ENCODE data around the gene GOLGA1. TPM values are rescaled to one million over a fixed set of nuclear protein-coding genes. Genes with fewer than 3 reads are reported as not detected.

The GOLGA1 gene
- total and polyA plus RNA-seq, 4 donors, result 7.9 to 20.4 (median 13.3) TPM

DNA sequence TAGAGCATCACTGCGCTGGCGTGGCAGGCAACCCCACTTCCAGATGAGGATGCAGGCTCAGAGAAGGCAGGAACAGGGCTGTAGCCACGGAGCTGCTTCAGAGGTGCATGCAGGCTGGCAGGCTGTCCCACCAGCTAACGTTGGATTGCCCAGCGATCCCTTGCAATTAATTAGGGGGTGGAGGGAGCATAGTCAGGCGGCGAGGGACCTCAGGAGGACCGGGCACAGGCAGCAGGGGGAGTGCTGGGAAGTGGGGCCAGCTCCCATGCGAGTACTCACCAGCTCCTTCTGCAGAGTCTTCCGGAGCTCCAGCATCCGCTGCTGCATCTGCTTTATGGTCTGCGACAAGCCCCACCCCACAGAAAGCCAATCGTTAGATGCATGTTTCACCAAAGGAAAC is 58.7 kb downstream of the GOLGA1 start:
- no peak for ATAC-seq (ENCODE audit: low FRiP score)
- no peaks in the 10 kb centered on the region for H3K4me1 ChIP-seq (ENCODE audit: control insufficient read depth in 1 of 2, insufficient read depth in 2 of 2, low read length in 2 of 2)
- no peak for DNase-seq
- H3K4me3 ChIP-seq (ENCODE audit: low read length in 2 of 2), result no peak overlapping the region
- no peak overlapping the region for H3K27ac ChIP-seq (ENCODE audit: low read depth in 1 of 2, low read length in 2 of 2)
- WGBS, 2 donors, result 69 to 76% methylated on average over 12 to 13 of the region's 13 CpGs
- H3K36me3 ChIP-seq (ENCODE audit: control insufficient read depth in 1 of 2, insufficient read depth in 2 of 2, low read length in 1 of 2), result peaks cover 0 to 7% of the 10 kb centered on the region in 2 donors
- no peaks in the 10 kb centered on the region for H3K27me3 ChIP-seq (ENCODE audit: control insufficient read depth in 1 of 2, insufficient read depth in 2 of 2, low read length in 1 of 2)
- intact Hi-C loops (cut with DNase I), result no loop called here
- no peaks in the 10 kb centered on the region for H3K9me3 ChIP-seq (ENCODE audit: control insufficient read depth, low read length)

DNA sequence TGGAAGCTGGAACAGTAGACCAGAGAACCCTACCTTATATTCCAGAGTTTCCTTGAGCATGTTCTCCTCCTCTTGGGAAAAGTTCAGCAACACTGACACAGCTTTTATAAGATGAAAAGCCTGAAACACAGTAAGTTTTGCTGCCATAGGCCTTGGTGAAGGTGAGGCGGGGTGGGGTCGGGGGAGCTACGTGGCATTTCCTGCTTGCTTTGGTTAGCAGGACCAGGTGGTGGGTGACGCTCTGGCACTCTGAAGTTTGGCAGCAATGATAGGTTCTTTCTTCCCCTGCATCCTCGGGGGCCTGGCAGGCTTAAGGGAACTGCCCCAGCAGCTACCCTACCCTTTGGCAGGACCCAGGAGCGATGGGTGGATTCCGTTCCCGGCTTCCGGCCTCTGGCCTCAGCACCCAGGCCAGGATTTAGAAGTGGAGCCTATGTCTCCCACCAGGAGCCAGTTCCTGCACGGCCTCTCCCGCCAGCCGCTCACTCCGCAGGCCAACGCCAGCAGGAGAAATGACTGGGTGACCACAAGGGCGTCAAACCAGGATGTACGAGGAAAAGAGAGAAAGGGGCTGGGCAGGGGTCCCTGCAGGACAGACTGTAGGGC is 59.6 kb downstream of the GOLGA1 start:
- no peak for ATAC-seq (ENCODE audit: low FRiP score)
- DNase-seq, result no peak
- no peaks in the 10 kb centered on the region for H3K4me1 ChIP-seq (ENCODE audit: control insufficient read depth in 1 of 2, insufficient read depth in 2 of 2, low read length in 2 of 2)
- H3K27me3 ChIP-seq (ENCODE audit: control insufficient read depth in 1 of 2, insufficient read depth in 2 of 2, low read length in 1 of 2), result no peaks in the 10 kb centered on the region
- WGBS, 2 donors, result 91 to 93% methylated on average over 16 of the region's 16 CpGs
- H3K36me3 ChIP-seq (ENCODE audit: control insufficient read depth in 1 of 2, insufficient read depth in 2 of 2, low read length in 1 of 2), result peaks cover 0 to 3% of the 10 kb centered on the region in 2 donors
- no peak overlapping the region for H3K27ac ChIP-seq (ENCODE audit: low read depth in 1 of 2, low read length in 2 of 2)
- intact Hi-C loops (cut with DNase I), result no loop called here
- no peak overlapping the region for H3K4me3 ChIP-seq (ENCODE audit: low read length in 2 of 2)
- no peaks in the 10 kb centered on the region for H3K9me3 ChIP-seq (ENCODE audit: control insufficient read depth, low read length)

DNA sequence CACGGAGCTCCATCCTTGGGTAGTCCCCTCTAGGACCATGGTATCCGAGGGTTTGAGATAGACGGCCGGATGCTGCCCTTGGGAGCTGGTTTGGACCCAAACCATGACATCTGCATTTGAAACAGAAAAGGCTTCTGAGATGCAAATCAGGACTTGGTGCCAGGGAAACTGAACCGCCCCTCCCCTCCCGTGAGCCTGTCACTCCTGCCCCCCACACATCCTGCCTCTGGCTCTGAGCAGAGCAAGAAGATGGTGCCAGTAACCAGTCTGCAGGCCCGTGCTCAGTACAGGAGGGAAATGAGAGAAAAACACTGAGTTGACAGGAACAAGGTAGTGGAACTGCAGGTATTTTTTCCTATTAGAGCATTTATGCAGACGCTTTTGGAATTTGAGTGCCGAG is 60.4 kb downstream of the GOLGA1 start:
- WGBS, 2 donors, result 62 to 63% methylated on average over 9 of the region's 9 CpGs
- Histone ChIP-seq H3K27me3 (ENCODE audit: control insufficient read depth in 1 of 2, insufficient read depth in 2 of 2, low read length in 1 of 2) (no peaks in the 10 kb centered on the region), H3K27ac (ENCODE audit: low read depth in 1 of 2, low read length in 2 of 2) (no peak overlapping the region), H3K4me3 (ENCODE audit: low read length in 2 of 2) (no peak overlapping the region), H3K36me3 (ENCODE audit: control insufficient read depth in 1 of 2, insufficient read depth in 2 of 2, low read length in 1 of 2) (peaks cover 0 to 7% of the 10 kb centered on the region in 2 donors), H3K4me1 (ENCODE audit: control insufficient read depth in 1 of 2, insufficient read depth in 2 of 2, low read length in 2 of 2) (no peaks in the 10 kb centered on the region), H3K9me3 (ENCODE audit: control insufficient read depth, low read length) (no peaks in the 10 kb centered on the region)
- ATAC-seq (ENCODE audit: low FRiP score) (no peak), DNase-seq (no peak)
- intact Hi-C loops (cut with DNase I), result no loop called here

DNA sequence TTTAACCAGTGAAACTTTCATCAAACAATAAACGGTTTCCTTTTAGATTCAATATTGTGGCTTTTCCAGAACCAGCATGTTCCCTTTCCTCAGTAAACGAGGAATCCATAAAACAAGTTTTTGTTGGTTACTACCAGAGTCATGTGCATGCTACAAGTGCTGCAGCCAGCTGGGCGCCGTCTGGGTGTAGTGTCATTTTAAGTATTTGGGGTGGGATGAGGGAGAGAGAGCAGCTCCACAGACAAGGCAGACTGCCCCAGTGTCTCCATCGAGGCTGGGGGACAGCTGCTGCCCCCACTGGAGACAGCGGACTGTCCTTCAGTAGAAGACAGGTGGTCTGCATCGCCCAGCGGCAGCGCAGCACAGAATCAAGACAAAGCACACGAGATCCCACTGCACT is 61.7 kb downstream of the GOLGA1 start:
- 81 to 82% methylated on average over 10 of the region's 10 CpGs for WGBS, 2 donors
- DNase-seq (no peak), ATAC-seq (ENCODE audit: low FRiP score) (no peak)
- no peaks in the 10 kb centered on the region for H3K4me1 ChIP-seq (ENCODE audit: control insufficient read depth in 1 of 2, insufficient read depth in 2 of 2, low read length in 2 of 2)
- H3K9me3 ChIP-seq (ENCODE audit: control insufficient read depth, low read length), result no peaks in the 10 kb centered on the region
- H3K4me3 ChIP-seq (ENCODE audit: low read length in 2 of 2), result no peak overlapping the region
- intact Hi-C loops (cut with DNase I), result no loop called here
- H3K27ac ChIP-seq (ENCODE audit: low read depth in 1 of 2, low read length in 2 of 2), result no peak overlapping the region
- peaks cover 0 to 10% of the 10 kb centered on the region in 2 donors for H3K36me3 ChIP-seq (ENCODE audit: control insufficient read depth in 1 of 2, insufficient read depth in 2 of 2, low read length in 1 of 2)
- H3K27me3 ChIP-seq (ENCODE audit: control insufficient read depth in 1 of 2, insufficient read depth in 2 of 2, low read length in 1 of 2), result no peaks in the 10 kb centered on the region

DNA sequence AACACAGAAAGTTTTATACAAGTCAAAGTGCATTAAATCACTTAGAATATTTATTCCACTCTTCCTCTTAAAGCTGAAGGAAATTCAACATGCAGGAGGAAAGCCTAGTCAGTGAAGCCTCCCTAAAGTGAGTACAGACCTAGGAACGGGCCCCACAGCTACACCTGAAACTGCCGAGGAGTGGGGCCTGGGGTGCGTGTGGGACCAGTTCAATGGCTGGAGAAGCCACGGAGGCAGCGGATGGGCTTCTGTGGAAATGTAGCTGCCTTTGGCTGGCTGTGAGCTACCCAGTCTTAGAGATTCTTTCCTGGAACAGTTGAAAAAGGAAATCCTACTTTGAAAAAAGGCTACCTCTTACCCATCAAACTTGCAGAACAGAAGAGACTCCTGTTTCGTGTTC is 62.4 kb downstream of the GOLGA1 start:
- DNase-seq, result no peak
- 84 to 85% methylated on average over 6 of the region's 6 CpGs for WGBS, 2 donors
- Histone ChIP-seq H3K4me3 (ENCODE audit: low read length in 2 of 2) (no peak overlapping the region), H3K27me3 (ENCODE audit: control insufficient read depth in 1 of 2, insufficient read depth in 2 of 2, low read length in 1 of 2) (no peaks in the 10 kb centered on the region), H3K4me1 (ENCODE audit: control insufficient read depth in 1 of 2, insufficient read depth in 2 of 2, low read length in 2 of 2) (no peaks in the 10 kb centered on the region), H3K36me3 (ENCODE audit: control insufficient read depth in 1 of 2, insufficient read depth in 2 of 2, low read length in 1 of 2) (peaks cover 0 to 10% of the 10 kb centered on the region in 2 donors), H3K27ac (ENCODE audit: low read depth in 1 of 2, low read length in 2 of 2) (no peak overlapping the region), H3K9me3 (ENCODE audit: control insufficient read depth, low read length) (no peaks in the 10 kb centered on the region)
- intact Hi-C loops (cut with DNase I), result no loop called here
- no peak for ATAC-seq (ENCODE audit: low FRiP score)

DNA sequence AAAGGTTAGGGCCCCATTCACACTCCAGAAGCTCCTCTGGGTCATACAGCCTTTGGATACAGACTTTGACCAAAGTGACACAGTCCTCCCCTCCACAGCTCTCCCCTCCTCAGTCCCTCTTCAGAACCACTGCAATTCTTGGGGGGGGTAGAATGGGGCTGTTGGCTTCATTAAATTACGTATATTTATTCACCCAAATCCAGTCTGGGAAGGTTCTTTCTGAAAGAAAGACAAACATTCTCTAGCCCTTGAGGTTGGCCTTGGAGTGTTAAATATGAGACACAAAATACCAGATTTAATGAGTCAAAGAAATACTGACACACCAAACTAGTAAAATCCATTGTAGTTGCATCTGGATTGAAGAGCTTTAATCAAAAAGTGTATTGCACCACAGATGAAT is 62.9 kb downstream of the GOLGA1 start:
- Histone ChIP-seq H3K27me3 (ENCODE audit: control insufficient read depth in 1 of 2, insufficient read depth in 2 of 2, low read length in 1 of 2) (no peaks in the 10 kb centered on the region), H3K9me3 (ENCODE audit: control insufficient read depth, low read length) (no peaks in the 10 kb centered on the region), H3K4me1 (ENCODE audit: control insufficient read depth in 1 of 2, insufficient read depth in 2 of 2, low read length in 2 of 2) (no peaks in the 10 kb centered on the region), H3K27ac (ENCODE audit: low read depth in 1 of 2, low read length in 2 of 2) (no peak overlapping the region), H3K36me3 (ENCODE audit: control insufficient read depth in 1 of 2, insufficient read depth in 2 of 2, low read length in 1 of 2) (peaks cover 0 to 10% of the 10 kb centered on the region in 2 donors), H3K4me3 (ENCODE audit: low read length in 2 of 2) (no peak overlapping the region)
- WGBS, 2 donors, result 63 to 71% methylated on average over 1 of the region's 1 CpG
- intact Hi-C loops (cut with DNase I), result no loop called here
- no peak for ATAC-seq (ENCODE audit: low FRiP score)
- no peak for DNase-seq

DNA sequence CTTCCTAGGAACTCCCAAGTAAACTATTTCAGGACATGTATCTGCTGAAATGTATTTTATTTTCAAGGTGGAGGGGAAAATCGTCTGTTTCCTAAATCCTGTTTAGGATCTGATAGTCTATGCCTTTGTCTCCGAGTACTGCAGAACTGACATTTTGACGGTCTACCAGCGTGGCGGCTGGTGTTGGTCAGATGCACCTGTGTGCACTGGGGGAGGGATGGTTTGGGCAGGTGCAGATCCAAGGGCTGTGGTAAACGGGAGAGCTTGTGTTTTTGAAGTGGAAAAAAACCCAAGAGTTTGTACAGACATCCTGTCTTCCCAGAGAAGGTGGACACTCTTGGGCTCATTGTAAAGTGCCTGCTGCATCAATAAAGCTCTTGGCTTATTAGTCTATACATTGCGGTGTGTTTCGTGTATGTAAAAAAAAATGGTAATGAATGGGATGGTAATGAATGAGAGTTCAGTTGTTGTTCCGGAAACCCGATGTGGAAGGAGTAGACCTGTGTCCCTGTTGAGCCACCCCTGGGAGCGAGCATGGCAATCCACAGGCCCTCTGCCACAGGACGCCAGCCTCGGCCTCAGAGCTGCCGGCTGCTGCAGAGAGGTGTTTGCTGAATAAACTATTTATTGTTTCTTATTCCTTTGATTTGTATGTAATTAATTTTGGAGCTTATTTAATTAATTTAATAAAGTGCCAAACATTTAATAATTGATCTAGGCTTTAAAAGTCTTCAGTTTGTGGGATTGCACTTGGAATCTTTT is 63.7 kb downstream of the GOLGA1 start:
- Histone ChIP-seq H3K36me3 (ENCODE audit: control insufficient read depth in 1 of 2, insufficient read depth in 2 of 2, low read length in 1 of 2) (peaks cover 0 to 10% of the 10 kb centered on the region in 2 donors), H3K27me3 (ENCODE audit: control insufficient read depth in 1 of 2, insufficient read depth in 2 of 2, low read length in 1 of 2) (no peaks in the 10 kb centered on the region), H3K27ac (ENCODE audit: low read depth in 1 of 2, low read length in 2 of 2) (no peak overlapping the region), H3K9me3 (ENCODE audit: control insufficient read depth, low read length) (no peaks in the 10 kb centered on the region), H3K4me3 (ENCODE audit: low read length in 2 of 2) (no peak overlapping the region), H3K4me1 (ENCODE audit: control insufficient read depth in 1 of 2, insufficient read depth in 2 of 2, low read length in 2 of 2) (no peaks in the 10 kb centered on the region)
- intact Hi-C loops (cut with DNase I), result no loop called here
- ATAC-seq (ENCODE audit: low FRiP score) (no peak), DNase-seq (no peak)
- 81 to 86% methylated on average over 14 of the region's 14 CpGs for WGBS, 2 donors

DNA sequence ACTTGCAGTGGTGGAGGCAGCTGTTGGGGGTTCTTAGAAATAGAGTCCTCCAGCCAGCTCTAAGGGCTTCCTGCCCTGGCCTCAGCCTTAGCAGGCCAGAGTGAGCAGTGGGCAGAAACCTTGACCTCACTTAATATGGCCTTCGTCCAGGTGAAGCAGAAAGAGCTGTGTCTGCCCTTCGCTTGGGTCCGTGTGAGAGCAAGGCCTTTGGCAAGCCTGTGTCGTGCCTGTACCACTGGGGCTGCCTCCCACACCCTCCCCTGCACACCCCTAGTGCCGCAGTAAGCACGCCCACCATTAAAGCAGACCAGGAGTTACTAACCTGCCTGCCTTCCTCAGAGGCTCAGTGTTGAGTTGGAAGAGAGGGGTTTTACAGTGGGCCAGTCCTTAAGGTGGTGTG is 65.4 kb downstream of the GOLGA1 start:
- WGBS, 2 donors, result 90 to 95% methylated on average over 6 of the region's 6 CpGs
- Histone ChIP-seq H3K27me3 (ENCODE audit: control insufficient read depth in 1 of 2, insufficient read depth in 2 of 2, low read length in 1 of 2) (no peaks in the 10 kb centered on the region), H3K9me3 (ENCODE audit: control insufficient read depth, low read length) (no peaks in the 10 kb centered on the region), H3K4me1 (ENCODE audit: control insufficient read depth in 1 of 2, insufficient read depth in 2 of 2, low read length in 2 of 2) (no peaks in the 10 kb centered on the region), H3K27ac (ENCODE audit: low read depth in 1 of 2, low read length in 2 of 2) (no peak overlapping the region), H3K36me3 (ENCODE audit: control insufficient read depth in 1 of 2, insufficient read depth in 2 of 2, low read length in 1 of 2) (peaks cover 0 to 10% of the 10 kb centered on the region in 2 donors), H3K4me3 (ENCODE audit: low read length in 2 of 2) (no peak overlapping the region)
- DNase-seq, result no peak
- intact Hi-C loops (cut with DNase I), result no loop called here
- no peak for ATAC-seq (ENCODE audit: low FRiP score)

DNA sequence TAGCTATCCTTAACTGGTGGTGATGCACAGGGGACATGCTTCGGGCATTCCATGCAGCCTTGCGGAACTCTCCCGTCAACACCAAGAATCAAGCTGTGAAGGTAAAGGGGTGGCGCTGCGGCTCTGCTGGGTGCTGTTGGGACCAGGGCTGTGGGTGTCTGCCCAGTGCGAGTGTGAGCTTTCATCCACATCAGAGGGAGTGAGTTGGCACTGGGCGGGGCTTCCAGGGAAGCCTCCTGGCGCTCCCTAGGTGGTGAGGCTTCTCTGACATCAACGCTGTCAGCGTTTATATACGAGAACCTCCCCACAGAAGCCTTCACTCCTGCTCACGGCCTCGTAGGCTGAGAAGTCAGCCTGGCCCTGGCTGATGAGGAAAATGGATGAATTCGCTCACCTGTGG is 67.2 kb downstream of the GOLGA1 start:
- Histone ChIP-seq H3K9me3 (ENCODE audit: control insufficient read depth, low read length) (no peaks in the 10 kb centered on the region), H3K36me3 (ENCODE audit: control insufficient read depth in 1 of 2, insufficient read depth in 2 of 2, low read length in 1 of 2) (peaks cover 0 to 7% of the 10 kb centered on the region in 2 donors), H3K27ac (ENCODE audit: low read depth in 1 of 2, low read length in 2 of 2) (no peak overlapping the region), H3K27me3 (ENCODE audit: control insufficient read depth in 1 of 2, insufficient read depth in 2 of 2, low read length in 1 of 2) (no peaks in the 10 kb centered on the region), H3K4me3 (ENCODE audit: low read length in 2 of 2) (no peak overlapping the region), H3K4me1 (ENCODE audit: control insufficient read depth in 1 of 2, insufficient read depth in 2 of 2, low read length in 2 of 2) (no peaks in the 10 kb centered on the region)
- no peak for ATAC-seq (ENCODE audit: low FRiP score)
- intact Hi-C loops (cut with DNase I), result loop anchor here in 1 of 2 donors (5.0 kb wide), 1 partner anchor 69 kb away; the partner anchor contains the start of gene GOLGA1
- DNase-seq, result no peak
- 87% methylated on average over 14 of the region's 14 CpGs for WGBS, 2 donors
